Activated naive CD8-positive, alpha-beta T cell treated with anti-CD3 and anti-CD28 coated beads, Interleukin-2, amount 10 ng/mL, durations not matched to agents 7 days and 5 days (primary cell): ENCODE data around the gene SNW1. TPM values are rescaled to one million over a fixed set of nuclear protein-coding genes. Genes with fewer than 3 reads are reported as not detected.
A peak's percentile ranks its signal among the peaks of the same experiment; 100 is the strongest.

Experiments
- ATAC-seq: fragments of 150-1000 bp; cut with Tn5 transposase; one replicate; pipeline ENCODE4 v1.10.0; 2021; ENCODE audit warnings: low read depth, moderate library complexity
- POLR2A ChIA-PET: fragments of 350-600 bp; sonication (Branson Sonifier 250); formaldehyde crosslinking; loops from one replicate; lab custom pipeline; 2021; ENCODE audit warnings: antibody characterized with exemption; lab: Charles Lee
- DNase-seq: peaks from one replicate; pipeline ENCODE4 v3.0.0; 2021
- H3K27ac Mint-ChIP-seq: one replicate; pipeline ENCODE4 v1.8.0; 2022; ENCODE audit warnings: mild to moderate bottlenecking, mixed read lengths
- H3K27me3 Mint-ChIP-seq: one replicate; pipeline ENCODE4 v1.8.0; 2022; ENCODE audit warnings: mild to moderate bottlenecking, moderate library complexity, mixed read lengths
- H3K36me3 Mint-ChIP-seq: one replicate; pipeline ENCODE4 v1.8.0; 2021; ENCODE audit warnings: mild to moderate bottlenecking, mixed read lengths
- H3K4me1 Mint-ChIP-seq: one replicate; pipeline ENCODE4 v1.8.0; 2021; ENCODE audit warnings: mixed read lengths
- H3K4me3 Mint-ChIP-seq: one replicate; pipeline ENCODE4 v1.8.0; 2022; ENCODE audit warnings: mild to moderate bottlenecking, moderate library complexity, mixed read lengths
- H3K9me3 Mint-ChIP-seq: one replicate; pipeline ENCODE4 v1.8.0; 2021; ENCODE audit warnings: mixed read lengths
- total RNA-seq, 2 experiments: library from RNA; stranded (reverse); gene quantifications; one replicate each; pipeline ENCODE4 v1.2.3, GENCODE V29; 2021

SNW1 gene
- total RNA-seq, 2 experiments from 2014 or later, result 105 to 108 TPM

- DNase-seq (no peak), ATAC-seq (no peak)
- POLR2A ChIA-PET, result no interaction called here
- Mint-ChIP-seq H3K27ac (no peak overlapping the region), H3K4me3 (no peak overlapping the region), H3K36me3 (peaks cover 40% of the 10 kb centered on the region), H3K27me3 (no peaks in the 10 kb centered on the region), H3K9me3 (no peaks in the 10 kb centered on the region), H3K4me1 (peaks cover 2% of the 10 kb centered on the region)
Observed at GRCh38 chr14:77730976-77731497, 29.9 kb downstream of the SNW1 start.

- DNase-seq (no peak), ATAC-seq (no peak)
- Mint-ChIP-seq H3K9me3 (no peaks in the 10 kb centered on the region), H3K4me3 (no peak overlapping the region), H3K36me3 (peaks cover 43% of the 10 kb centered on the region), H3K27ac (no peak overlapping the region), H3K27me3 (no peaks in the 10 kb centered on the region), H3K4me1 (no peaks in the 10 kb centered on the region)
- POLR2A ChIA-PET, result interaction anchor here (0.7 to 0.9 kb wide), 2 partner anchors 12 to 16 kb away, joined by 4 to 6 read pairs; no protein-coding TSS in a partner anchor
Observed at GRCh38 chr14:77722301-77722700, 38.7 kb downstream of the SNW1 start.

GRCh38 chr14:77721437-77721836 lies 39.5 kb downstream of the SNW1 start:
- ATAC-seq (no peak), DNase-seq (no peak)
- peaks cover 39% of the 10 kb centered on the region for H3K36me3 Mint-ChIP-seq
- H3K27ac Mint-ChIP-seq, result no peak overlapping the region
- H3K4me3 Mint-ChIP-seq, result no peak overlapping the region
- no peaks in the 10 kb centered on the region for H3K27me3 Mint-ChIP-seq
- POLR2A ChIA-PET, result no interaction called here
- no peaks in the 10 kb centered on the region for H3K9me3 Mint-ChIP-seq
- H3K4me1 Mint-ChIP-seq, result no peaks in the 10 kb centered on the region

GRCh38 chr14:77717608-77718305 lies 43.2 kb downstream of the SNW1 start:
- Mint-ChIP-seq H3K4me1 (peaks cover 9% of the 10 kb centered on the region), H3K36me3 (peaks cover 42% of the 10 kb centered on the region), H3K27ac (peak overlapping the region; percentile 58), H3K4me3 (no peak overlapping the region), H3K9me3 (no peaks in the 10 kb centered on the region), H3K27me3 (no peaks in the 10 kb centered on the region)
- ATAC-seq (no peak), DNase-seq (no peak)
- POLR2A ChIA-PET, result no interaction called here

- Mint-ChIP-seq H3K27me3 (no peaks in the 10 kb centered on the region), H3K27ac (no peak overlapping the region), H3K36me3 (peaks cover 30% of the 10 kb centered on the region), H3K9me3 (no peaks in the 10 kb centered on the region), H3K4me3 (no peak overlapping the region), H3K4me1 (peaks cover 17% of the 10 kb centered on the region)
- POLR2A ChIA-PET, result interaction anchor here (1.2 kb wide), 1 partner anchor 45 kb away, joined by 3 read pairs; no protein-coding TSS in a partner anchor
- ATAC-seq (no peak), DNase-seq (no peak)
Observed at GRCh38 chr14:77714926-77715325, 46.0 kb downstream of the SNW1 start.

GRCh38 chr14:77710364-77710763 lies 50.6 kb downstream of the SNW1 start:
- POLR2A ChIA-PET, result no interaction called here
- no peak for DNase-seq
- Mint-ChIP-seq H3K4me1 (peaks cover 39% of the 10 kb centered on the region), H3K27ac (no peak overlapping the region), H3K4me3 (no peak overlapping the region), H3K27me3 (no peaks in the 10 kb centered on the region), H3K9me3 (no peaks in the 10 kb centered on the region), H3K36me3 (peaks cover 21% of the 10 kb centered on the region)
- no peak for ATAC-seq

- peaks cover 13% of the 10 kb centered on the region for H3K36me3 Mint-ChIP-seq
- H3K9me3 Mint-ChIP-seq, result no peaks in the 10 kb centered on the region
- H3K27me3 Mint-ChIP-seq, result no peaks in the 10 kb centered on the region
- ATAC-seq, result no peak
- H3K4me1 Mint-ChIP-seq, result peaks cover 37% of the 10 kb centered on the region
- DNase-seq, result no peak
- peak overlapping the region; percentile 96 for H3K4me3 Mint-ChIP-seq
- no peak overlapping the region for H3K27ac Mint-ChIP-seq
- POLR2A ChIA-PET, result no interaction called here
Observed at GRCh38 chr14:77709412-77709811, 51.5 kb downstream of the SNW1 start.

- peaks cover 37% of the 10 kb centered on the region for H3K4me1 Mint-ChIP-seq
- no peaks in the 10 kb centered on the region for H3K27me3 Mint-ChIP-seq
- ATAC-seq (no peak), DNase-seq (no peak)
- no peaks in the 10 kb centered on the region for H3K9me3 Mint-ChIP-seq
- POLR2A ChIA-PET, result interaction anchor here (0.6 to 0.9 kb wide), 3 partner anchors 31 to 97 kb away, joined by 3 to 5 read pairs (median 3); no protein-coding TSS in a partner anchor
- peaks cover 13% of the 10 kb centered on the region for H3K36me3 Mint-ChIP-seq
- peak overlapping the region; percentile 96 for H3K4me3 Mint-ChIP-seq
- H3K27ac Mint-ChIP-seq, result peak overlapping the region; percentile 97
Observed at GRCh38 chr14:77708749-77709148, 52.2 kb downstream of the SNW1 start.

- H3K27me3 Mint-ChIP-seq, result no peaks in the 10 kb centered on the region
- DNase-seq (peak; percentile 83), ATAC-seq (peak; percentile 98)
- H3K36me3 Mint-ChIP-seq, result peaks cover 12% of the 10 kb centered on the region
- H3K27ac Mint-ChIP-seq, result peak within 1 kb of the TSS; percentile 97
- no peaks in the 10 kb centered on the region for H3K9me3 Mint-ChIP-seq
- peak within 1 kb of the TSS; percentile 96 for H3K4me3 Mint-ChIP-seq
- POLR2A ChIA-PET, result interaction anchor here (0.6 to 0.9 kb wide), 3 partner anchors 32 to 96 kb away, joined by 3 to 5 read pairs (median 3); no protein-coding TSS in a partner anchor
- H3K4me1 Mint-ChIP-seq, result peaks cover 35% of the 10 kb centered on the region
Observed at GRCh38 chr14:77707724-77708408, 53.1 kb downstream of the SNW1 start, which contains the start of the genes ALKBH1 and SLIRP. Gene ALKBH1 (minus strand): TSS chr14:77708023. CDS start chr14:77708004, 19 bp downstream. Gene SLIRP (plus strand): TSS chr14:77708103. CDS start chr14:77708112, 9 bp downstream.

- Mint-ChIP-seq H3K4me1 (peaks cover 32% of the 10 kb centered on the region), H3K27ac (peak overlapping the region; percentile 97), H3K9me3 (no peaks in the 10 kb centered on the region), H3K4me3 (peak overlapping the region; percentile 96), H3K36me3 (peaks cover 9% of the 10 kb centered on the region), H3K27me3 (no peaks in the 10 kb centered on the region)
- ATAC-seq (peak; percentile 21), DNase-seq (no peak)
- POLR2A ChIA-PET, result no interaction called here
Observed at GRCh38 chr14:77707355-77707723, 53.6 kb downstream of the SNW1 start.

- DNase-seq (no peak), ATAC-seq (no peak)
- no peak overlapping the region for H3K27ac Mint-ChIP-seq
- peaks cover 1% of the 10 kb centered on the region for H3K4me1 Mint-ChIP-seq
- no peak overlapping the region for H3K4me3 Mint-ChIP-seq
- no peaks in the 10 kb centered on the region for H3K9me3 Mint-ChIP-seq
- POLR2A ChIA-PET, result no interaction called here
- H3K27me3 Mint-ChIP-seq, result no peaks in the 10 kb centered on the region
- H3K36me3 Mint-ChIP-seq, result peaks cover 14% of the 10 kb centered on the region
Observed at GRCh38 chr14:77691259-77691658, 69.7 kb downstream of the SNW1 start.

GRCh38 chr14:77682158-77682553 lies 78.8 kb downstream of the SNW1 start:
- POLR2A ChIA-PET, result no interaction called here
- H3K27me3 Mint-ChIP-seq, result no peaks in the 10 kb centered on the region
- H3K4me1 Mint-ChIP-seq, result no peaks in the 10 kb centered on the region
- no peak overlapping the region for H3K4me3 Mint-ChIP-seq
- no peaks in the 10 kb centered on the region for H3K9me3 Mint-ChIP-seq
- no peak for DNase-seq
- ATAC-seq, result no peak
- H3K27ac Mint-ChIP-seq, result no peak overlapping the region
- peaks cover 9% of the 10 kb centered on the region for H3K36me3 Mint-ChIP-seq
